Urinary bladder (tissue), 4 donors: ENCODE results near the gene CBFA2T3. TPM values are rescaled to one million over a fixed set of nuclear protein-coding genes. Genes with fewer than 3 reads are reported as not detected.

Experiments used
- DNase-seq: peaks from one replicate; pipeline ENCODE4 v3.0.0-alpha.2; 2015; ENCODE audit errors: extremely low spot score
- H3K27ac ChIP-seq: one replicate; pipeline ENCODE4 v1.5.1; 2013; ENCODE audit warnings: low read depth, mild to moderate bottlenecking, moderate library complexity
- H3K36me3 ChIP-seq: one replicate; pipeline ENCODE4 v1.6.1; 2013; ENCODE audit warnings: mild to moderate bottlenecking, moderate library complexity; ENCODE audit not compliant: insufficient read depth
- H3K4me1 ChIP-seq: one replicate; pipeline ENCODE4 v1.6.1; 2013; ENCODE audit warnings: mild to moderate bottlenecking, moderate library complexity; ENCODE audit not compliant: insufficient read depth
- H3K4me3 ChIP-seq: one replicate; pipeline ENCODE4 v1.5.1; 2013; ENCODE audit warnings: low read depth, low read length
- WGBS: extraction: QIAGEN DNeasy Blood & Tissue Kit; methylation state at CpG from one replicate; pipeline ENCODE4 v1.1.7; 2013; 5-methylcytosine and 5-hydroxymethylcytosine counted together
- polyA plus RNA-seq: library from polyadenylated mRNA; stranded (reverse); fragments of 200-250 nt; gene quantifications from one replicate; pipeline ENCODE4 v1.2.3, GENCODE V29; 2013
- total RNA-seq: library from RNA; depleted of rRNA; stranded (reverse); fragments of >200 nt; gene quantifications from one replicate; pipeline ENCODE4 v1.2.3, GENCODE V29; 2014
- donor health status: healthy with polysubstance abuse.
- donor health status: healthy.

CBFA2T3 gene
- total and polyA plus RNA-seq, 2 donors = 1.5 to 6.2 TPM

GRCh38 chr16:88869673-88869980, 107.4 kb downstream of the CBFA2T3 start:
- Histone ChIP-seq H3K4me3 (no peak overlapping the region), H3K36me3 (no peaks in the 10 kb centered on the region), H3K4me1 (no peaks in the 10 kb centered on the region), H3K27ac (no peak overlapping the region)
- WGBS = 82% methylated on average over 9 of the region's 9 CpGs
- no peak for DNase-seq

GRCh38 chr16:88868974-88869672, 107.9 kb downstream of the CBFA2T3 start:
- Histone ChIP-seq H3K4me1 (no peaks in the 10 kb centered on the region), H3K36me3 (no peaks in the 10 kb centered on the region), H3K27ac (no peak overlapping the region), H3K4me3 (no peak overlapping the region)
- 84% methylated on average over 27 of the region's 27 CpGs for WGBS
- no peak for DNase-seq

- H3K4me3 ChIP-seq = no peak overlapping the region
- WGBS = 84% methylated on average over 24 of the region's 24 CpGs
- H3K4me1 ChIP-seq = no peaks in the 10 kb centered on the region
- DNase-seq = no peak
- no peaks in the 10 kb centered on the region for H3K36me3 ChIP-seq
- no peak overlapping the region for H3K27ac ChIP-seq
These were observed 109.3 kb downstream of the CBFA2T3 start for GRCh38 chr16:88867581-88868246.

GRCh38 chr16:88866151-88866920, 110.7 kb downstream of the CBFA2T3 start, which contains the start of gene PABPN1L:
Gene PABPN1L, minus strand, starts transcription at chr16:88866660. Its CDS starts 54 bp downstream, at chr16:88866606.
- Histone ChIP-seq H3K4me1 (no peaks in the 10 kb centered on the region), H3K4me3 (no peak within 1 kb of the TSS), H3K27ac (no peak within 1 kb of the TSS), H3K36me3 (peaks cover 3% of the 10 kb centered on the region)
- DNase-seq = no peak
- WGBS = 66% methylated on average over 20 of the region's 20 CpGs

- no peak overlapping the region for H3K27ac ChIP-seq
- H3K4me1 ChIP-seq = no peaks in the 10 kb centered on the region
- 86% methylated on average over 15 of the region's 15 CpGs for WGBS
- peaks cover 4% of the 10 kb centered on the region for H3K36me3 ChIP-seq
- no peak for DNase-seq
- no peak overlapping the region for H3K4me3 ChIP-seq
These were observed 111.3 kb downstream of the CBFA2T3 start for GRCh38 chr16:88865742-88866141.

- WGBS = 78% methylated on average over 14 of the region's 14 CpGs
These were observed 111.7 kb downstream of the CBFA2T3 start for GRCh38 chr16:88865310-88865709.

DNA sequence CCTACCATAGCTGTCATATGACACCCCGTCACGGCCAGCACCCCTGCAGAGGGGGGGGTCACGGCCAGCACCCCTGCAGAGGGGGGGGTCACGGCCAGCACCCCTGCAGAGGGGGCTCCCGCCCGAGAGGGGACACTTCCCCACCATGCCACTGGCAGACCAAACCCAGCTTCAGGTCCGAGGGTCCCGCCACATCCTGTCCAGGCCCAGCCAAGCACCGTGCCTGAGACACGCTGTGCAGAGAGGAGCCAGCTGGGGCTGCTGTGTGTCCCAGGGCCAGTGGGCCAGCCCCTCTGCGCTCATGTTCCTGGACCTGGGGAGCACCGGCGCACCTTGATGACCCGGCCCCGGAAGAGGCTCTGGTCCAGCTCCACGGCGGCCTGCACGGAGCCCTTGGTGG, 112.5 kb downstream of the CBFA2T3 start:
- 80% methylated on average over 18 of the region's 18 CpGs for WGBS
- Histone ChIP-seq H3K36me3 (peaks cover 4% of the 10 kb centered on the region), H3K27ac (no peak overlapping the region), H3K4me3 (no peak overlapping the region), H3K4me1 (no peaks in the 10 kb centered on the region)
- DNase-seq = no peak

More at GRCh38 chr16:88865310-88865709, 111.7 kb downstream of the CBFA2T3 start:
- peaks cover 4% of the 10 kb centered on the region for H3K36me3 ChIP-seq
- H3K4me1 ChIP-seq = no peaks in the 10 kb centered on the region
- no peak for DNase-seq
- no peak overlapping the region for H3K27ac ChIP-seq
- H3K4me3 ChIP-seq = no peak overlapping the region

GRCh38 chr16:88864099-88864498, 112.9 kb downstream of the CBFA2T3 start:
- Histone ChIP-seq H3K4me3 (no peak overlapping the region), H3K27ac (no peak overlapping the region), H3K36me3 (peaks cover 4% of the 10 kb centered on the region), H3K4me1 (no peaks in the 10 kb centered on the region)
- DNase-seq = no peak
- WGBS = 81% methylated on average over 15 of the region's 15 CpGs

GRCh38 chr16:88863426-88863825, 113.6 kb downstream of the CBFA2T3 start:
- no peak for DNase-seq
- H3K27ac ChIP-seq = no peak overlapping the region
- H3K36me3 ChIP-seq = peaks cover 4% of the 10 kb centered on the region

GRCh38 chr16:88862968-88863367, 114.0 kb downstream of the CBFA2T3 start:
- Histone ChIP-seq H3K27ac (no peak overlapping the region), H3K4me3 (no peak overlapping the region), H3K36me3 (peaks cover 4% of the 10 kb centered on the region), H3K4me1 (no peaks in the 10 kb centered on the region)
- DNase-seq = no peak
- WGBS = 93% methylated on average over 25 of the region's 25 CpGs

More at GRCh38 chr16:88863426-88863825, 113.6 kb downstream of the CBFA2T3 start:
- 89% methylated on average over 13 of the region's 13 CpGs for WGBS
- Histone ChIP-seq H3K4me1 (no peaks in the 10 kb centered on the region), H3K4me3 (no peak overlapping the region)

GRCh38 chr16:88861359-88861758, 115.6 kb downstream of the CBFA2T3 start:
- 91% methylated on average over 19 of the region's 19 CpGs for WGBS
- Histone ChIP-seq H3K4me3 (no peak overlapping the region), H3K36me3 (peaks cover 4% of the 10 kb centered on the region), H3K27ac (no peak overlapping the region), H3K4me1 (no peaks in the 10 kb centered on the region)
- no peak for DNase-seq

DNA sequence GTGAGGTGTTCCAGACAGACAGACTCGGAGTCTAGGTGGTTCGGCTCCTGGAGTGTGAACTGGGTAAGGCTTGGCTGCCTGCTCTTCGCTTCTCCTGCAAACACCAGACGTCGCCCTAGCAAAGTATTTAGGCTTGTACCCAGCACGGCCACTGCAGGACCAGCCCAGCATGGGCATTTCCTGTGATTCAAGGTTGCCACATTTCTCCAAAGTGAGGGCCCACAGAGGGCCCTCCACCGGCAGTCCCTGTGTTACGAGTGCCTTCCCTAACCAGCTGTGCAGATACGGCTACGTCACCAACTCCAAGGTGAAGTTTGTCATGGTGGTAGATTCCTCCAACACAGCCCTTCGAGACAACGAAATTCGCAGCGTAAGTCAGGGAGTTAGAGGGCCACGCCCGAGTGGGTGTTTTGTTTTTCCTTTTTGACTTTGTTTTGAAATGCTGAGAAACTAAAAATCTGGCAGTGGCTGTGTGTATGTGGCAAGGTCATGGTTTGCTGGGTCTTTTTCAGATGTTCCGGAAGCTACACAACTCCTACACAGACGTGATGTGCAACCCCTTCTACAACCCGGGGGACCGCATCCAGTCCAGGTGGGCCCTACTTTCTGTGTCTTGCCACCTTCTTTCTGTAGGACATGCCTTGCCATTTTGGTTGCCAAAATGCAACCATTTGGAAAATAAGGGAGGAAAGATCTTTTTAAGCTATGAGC, 117.5 kb downstream of the CBFA2T3 start:
- Histone ChIP-seq H3K27ac (no peak overlapping the region), H3K36me3 (peaks cover 4% of the 10 kb centered on the region), H3K4me3 (no peak overlapping the region), H3K4me1 (peaks cover 4% of the 10 kb centered on the region)
- WGBS = 91% methylated on average over 20 of the region's 20 CpGs
- DNase-seq = no peak

- peaks cover 4% of the 10 kb centered on the region for H3K36me3 ChIP-seq
- DNase-seq = no peak
These were observed 119.2 kb downstream of the CBFA2T3 start for GRCh38 chr16:88857728-88858339.

More at GRCh38 chr16:88857728-88858339, 119.2 kb downstream of the CBFA2T3 start:
- peaks cover 4% of the 10 kb centered on the region for H3K4me1 ChIP-seq
- 17% methylated on average over 12 of the region's 12 CpGs for WGBS
- no peak overlapping the region for H3K27ac ChIP-seq
- H3K4me3 ChIP-seq = peak overlapping the region; percentile 88
